ENCODE results near the gene RAMP1. TPM values are rescaled to one million over a fixed set of nuclear protein-coding genes. Genes with fewer than 3 reads are reported as not detected.

RAMP1 gene
- total RNA-seq, 1 donor from 2014 or later, result 2.1 TPM

DNA sequence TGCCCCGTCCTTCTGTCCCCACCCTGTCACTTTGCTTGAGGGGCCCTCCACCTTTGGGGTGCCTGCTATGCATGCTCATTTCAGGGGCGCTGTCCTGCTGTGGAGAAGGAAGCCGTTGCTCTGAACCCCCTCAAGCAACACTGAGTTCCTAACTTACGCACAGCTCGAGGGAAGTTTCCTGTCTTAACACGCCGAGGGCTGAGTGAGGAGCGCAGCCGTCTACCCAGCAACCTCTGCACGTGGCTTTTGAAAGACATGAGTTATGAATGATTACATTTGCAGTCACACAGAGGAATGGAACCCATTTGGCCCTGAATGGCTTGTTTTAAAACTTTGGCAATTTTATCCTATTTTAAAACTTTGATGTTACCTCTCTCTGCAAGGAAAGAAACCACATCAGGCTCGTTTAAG, 14.0 kb downstream of the RAMP1 start:
- peak; percentile 80 for FAIRE-seq
- H3K27me3 ChIP-seq (ENCODE audit: control insufficient read depth, insufficient read depth, low read length), result no peaks in the 10 kb centered on the region
- H3K4me3 ChIP-seq (ENCODE audit: low read depth, low read length), result no peak overlapping the region
- peak; percentile 92 for DNase-seq (ENCODE audit: low read depth)
- TF ChIP-seq, protein P1, sequence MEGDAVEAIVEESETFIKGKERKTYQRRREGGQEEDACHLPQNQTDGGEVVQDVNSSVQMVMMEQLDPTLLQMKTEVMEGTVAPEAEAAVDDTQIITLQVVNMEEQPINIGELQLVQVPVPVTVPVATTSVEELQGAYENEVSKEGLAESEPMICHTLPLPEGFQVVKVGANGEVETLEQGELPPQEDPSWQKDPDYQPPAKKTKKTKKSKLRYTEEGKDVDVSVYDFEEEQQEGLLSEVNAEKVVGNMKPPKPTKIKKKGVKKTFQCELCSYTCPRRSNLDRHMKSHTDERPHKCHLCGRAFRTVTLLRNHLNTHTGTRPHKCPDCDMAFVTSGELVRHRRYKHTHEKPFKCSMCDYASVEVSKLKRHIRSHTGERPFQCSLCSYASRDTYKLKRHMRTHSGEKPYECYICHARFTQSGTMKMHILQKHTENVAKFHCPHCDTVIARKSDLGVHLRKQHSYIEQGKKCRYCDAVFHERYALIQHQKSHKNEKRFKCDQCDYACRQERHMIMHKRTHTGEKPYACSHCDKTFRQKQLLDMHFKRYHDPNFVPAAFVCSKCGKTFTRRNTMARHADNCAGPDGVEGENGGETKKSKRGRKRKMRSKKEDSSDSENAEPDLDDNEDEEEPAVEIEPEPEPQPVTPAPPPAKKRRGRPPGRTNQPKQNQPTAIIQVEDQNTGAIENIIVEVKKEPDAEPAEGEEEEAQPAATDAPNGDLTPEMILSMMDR (IDR thresholded peaks at IDR 0.05; ENCODE audit: insufficient read depth, low read length, severe bottlenecking), result no peak
- H3K36me3 ChIP-seq (ENCODE audit: control insufficient read depth, insufficient read depth, low read length), result no peaks in the 10 kb centered on the region

DNA sequence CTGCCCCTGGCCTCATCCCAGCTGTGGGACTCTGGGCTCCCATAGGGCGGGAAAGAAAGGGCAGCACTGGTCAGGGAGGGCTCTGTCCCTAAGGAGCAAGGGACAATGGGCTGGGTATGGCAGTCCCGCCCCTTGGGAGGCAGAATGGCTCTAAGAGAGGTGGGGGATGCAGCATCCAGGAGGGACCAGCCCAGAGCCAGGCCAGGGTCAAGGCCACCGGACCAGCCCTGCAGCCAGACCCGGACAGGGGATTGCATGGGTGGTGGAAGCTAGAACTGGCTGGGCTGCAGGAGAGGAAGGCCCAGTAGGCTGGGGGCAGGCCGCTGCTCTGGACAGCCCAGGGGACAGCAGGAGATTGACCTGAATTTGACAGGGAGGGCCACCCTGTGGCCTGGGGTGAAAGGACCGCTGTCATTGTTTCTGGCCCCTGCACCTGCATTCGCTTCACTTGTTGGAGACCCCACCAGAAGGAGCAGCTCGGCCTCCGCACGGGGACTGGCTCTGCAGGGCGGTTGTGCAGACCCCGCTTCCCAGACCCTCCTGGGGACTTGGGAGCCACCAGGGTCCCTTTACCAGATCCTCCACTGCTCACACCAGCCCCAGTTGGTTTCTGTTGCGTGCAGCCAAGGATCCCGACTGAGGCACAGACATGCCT, 14.6 kb downstream of the RAMP1 start:
- Histone ChIP-seq H3K36me3 (ENCODE audit: control insufficient read depth, insufficient read depth, low read length) (no peaks in the 10 kb centered on the region), H3K4me3 (ENCODE audit: low read depth, low read length) (no peak overlapping the region), H3K27me3 (ENCODE audit: control insufficient read depth, insufficient read depth, low read length) (no peaks in the 10 kb centered on the region)
- DNase-seq (ENCODE audit: low read depth) (no peak), FAIRE-seq (no peak)
- TF ChIP-seq, protein P1 (IDR thresholded peaks at IDR 0.05; ENCODE audit: insufficient read depth, low read length, severe bottlenecking), result no peak

DNA sequence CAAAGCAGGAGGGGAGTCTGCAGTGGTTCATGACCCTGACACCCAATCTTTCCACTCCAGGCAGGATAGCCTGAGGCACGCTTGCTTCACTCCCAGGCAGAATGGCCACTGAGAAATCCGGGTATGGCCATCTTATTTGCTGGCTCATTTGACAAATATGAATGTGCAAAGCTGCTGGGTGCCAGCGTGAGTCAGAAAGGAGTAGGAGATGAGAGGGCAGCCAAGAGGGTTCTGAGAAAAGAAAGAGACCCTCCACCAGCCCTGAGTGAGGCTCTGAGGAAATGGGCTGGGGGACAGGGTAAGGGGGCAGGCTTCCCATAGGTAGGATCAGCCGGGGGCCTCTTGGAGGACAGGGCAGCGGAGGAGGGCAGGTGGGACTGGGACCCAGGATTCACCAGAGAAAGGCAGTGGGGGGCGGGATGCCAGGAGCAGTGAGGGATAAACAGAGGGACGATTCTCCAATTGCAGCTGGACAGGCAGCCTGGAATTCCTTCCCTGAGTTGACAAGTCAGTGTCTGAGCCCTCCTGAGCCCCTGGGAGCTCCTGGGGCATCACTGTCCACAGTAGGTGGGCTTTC, 15.2 kb downstream of the RAMP1 start:
- TF ChIP-seq, protein P1 (IDR thresholded peaks at IDR 0.05; ENCODE audit: insufficient read depth, low read length, severe bottlenecking), result no peak
- no peak overlapping the region for H3K4me3 ChIP-seq (ENCODE audit: low read depth, low read length)
- H3K36me3 ChIP-seq (ENCODE audit: control insufficient read depth, insufficient read depth, low read length), result no peaks in the 10 kb centered on the region
- FAIRE-seq (no peak), DNase-seq (ENCODE audit: low read depth) (peak; percentile 88)
- H3K27me3 ChIP-seq (ENCODE audit: control insufficient read depth, insufficient read depth, low read length), result no peaks in the 10 kb centered on the region

DNA sequence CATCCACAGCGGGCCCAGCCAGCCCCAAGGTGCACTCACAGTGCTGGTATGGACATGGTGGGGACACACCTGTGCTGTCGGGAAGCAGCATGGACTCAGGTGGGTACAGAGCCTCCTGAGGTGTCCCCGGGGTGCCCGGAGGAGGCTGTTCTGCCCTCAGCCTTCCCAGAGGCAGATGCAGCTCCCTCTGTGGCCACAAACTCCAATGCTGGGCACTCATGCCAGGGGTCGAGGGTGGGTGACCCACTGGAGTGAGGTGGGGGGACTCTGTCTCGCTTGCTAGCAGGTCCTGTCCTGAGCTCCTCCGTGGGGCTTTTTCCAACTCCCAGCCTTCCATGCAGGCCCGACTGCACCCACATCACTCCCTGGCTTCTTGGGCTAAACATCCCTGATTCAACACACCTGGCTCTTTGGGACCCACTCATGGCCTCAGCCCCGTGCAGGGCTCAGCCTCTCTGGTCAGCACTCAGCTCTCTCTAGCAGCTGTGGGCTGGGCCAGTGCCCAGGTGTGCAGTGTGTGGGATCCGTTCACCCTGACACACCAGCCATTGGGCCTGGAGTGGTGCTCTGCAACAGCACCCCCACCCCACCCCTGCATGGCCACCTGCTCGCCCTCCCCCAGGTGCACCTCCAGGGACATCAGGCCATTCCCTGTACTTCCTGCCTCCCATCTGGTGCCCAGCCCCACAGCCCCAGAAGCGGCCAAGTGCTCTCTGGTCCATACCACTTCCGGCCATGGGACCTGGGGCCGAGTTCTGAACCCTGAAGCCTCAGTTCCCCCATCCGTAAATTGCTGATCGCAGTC, 16.0 kb downstream of the RAMP1 start:
- DNase-seq (ENCODE audit: low read depth) (no peak), FAIRE-seq (no peak)
- TF ChIP-seq, protein P1 (IDR thresholded peaks at IDR 0.05; ENCODE audit: insufficient read depth, low read length, severe bottlenecking), result no peak
- no peaks in the 10 kb centered on the region for H3K27me3 ChIP-seq (ENCODE audit: control insufficient read depth, insufficient read depth, low read length)
- no peak overlapping the region for H3K4me3 ChIP-seq (ENCODE audit: low read depth, low read length)
- no peaks in the 10 kb centered on the region for H3K36me3 ChIP-seq (ENCODE audit: control insufficient read depth, insufficient read depth, low read length)

DNA sequence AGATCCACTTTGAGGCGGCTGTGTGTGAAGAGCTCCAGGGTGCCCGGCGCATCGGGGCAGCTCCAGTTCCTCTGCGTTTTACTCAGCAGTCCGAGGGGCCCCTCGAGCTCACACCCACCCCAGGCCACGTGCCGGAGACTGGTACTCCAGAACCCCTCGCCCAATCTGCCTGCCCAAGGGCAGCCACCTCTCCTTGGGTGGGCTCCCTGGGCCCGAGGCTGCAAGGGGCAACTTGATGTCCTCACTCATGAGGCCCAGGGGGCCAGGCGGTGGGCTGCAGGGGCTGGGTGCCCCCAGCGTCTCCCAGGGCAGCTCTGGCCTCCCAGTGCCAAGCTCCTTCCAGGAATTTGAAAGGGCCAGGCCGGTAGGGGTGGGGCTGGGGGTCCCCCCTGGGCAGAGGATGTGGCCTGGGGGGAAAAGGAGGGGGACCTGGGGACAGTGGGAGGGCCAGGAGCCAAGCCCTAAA, 16.7 kb downstream of the RAMP1 start:
- no peaks in the 10 kb centered on the region for H3K27me3 ChIP-seq (ENCODE audit: control insufficient read depth, insufficient read depth, low read length)
- H3K4me3 ChIP-seq (ENCODE audit: low read depth, low read length), result no peak overlapping the region
- DNase-seq (ENCODE audit: low read depth) (no peak), FAIRE-seq (no peak)
- no peaks in the 10 kb centered on the region for H3K36me3 ChIP-seq (ENCODE audit: control insufficient read depth, insufficient read depth, low read length)
- TF ChIP-seq, protein P1 (IDR thresholded peaks at IDR 0.05; ENCODE audit: insufficient read depth, low read length, severe bottlenecking), result no peak
